ENCODE measurements around the gene SH3RF2. TPM values are rescaled to one million over a fixed set of nuclear protein-coding genes. Genes with fewer than 3 reads are reported as not detected.
A peak's percentile ranks its signal among the peaks of the same experiment; 100 is the strongest.

Gene SH3RF2
- total and polyA plus RNA-seq, 2 of the 13 experiments (the other 11 are each of a cell fraction or from before 2014, with no cell fraction given), result 2.6 to 3.7 TPM

DNA sequence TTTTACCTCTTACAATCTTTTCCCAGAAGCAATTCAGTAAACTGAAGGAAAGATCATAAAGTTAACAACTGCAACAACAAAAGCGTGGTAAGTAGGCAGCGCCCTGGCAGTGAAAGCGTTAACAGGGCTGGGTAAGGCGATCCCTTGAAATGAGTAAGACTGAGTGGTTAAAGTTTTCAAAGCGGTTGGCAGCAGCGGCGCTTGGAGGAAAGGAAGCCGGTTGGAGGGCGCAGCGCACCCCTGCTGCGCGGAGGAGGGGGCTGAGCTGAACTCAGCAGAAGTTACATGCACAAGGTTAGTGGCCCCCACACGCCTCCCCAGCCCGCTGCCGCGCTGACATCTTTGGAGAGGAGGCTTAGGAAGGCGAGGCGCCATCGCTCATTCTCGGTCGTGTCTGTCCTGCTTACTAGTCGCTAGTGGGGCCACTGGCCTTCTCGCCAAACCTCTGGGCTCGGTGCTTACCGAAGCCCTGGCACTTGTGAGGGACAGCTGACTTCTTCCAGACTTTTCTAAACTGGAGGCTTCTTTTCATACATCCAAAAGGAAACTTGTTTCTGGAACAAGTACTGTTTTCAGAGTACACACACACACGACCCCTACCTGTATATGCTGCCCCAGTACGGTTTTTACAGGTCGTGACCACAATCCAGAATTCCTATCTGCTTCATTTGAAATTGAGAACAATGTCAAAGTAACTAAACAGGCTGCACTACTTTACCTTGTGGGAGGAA lies at the start of gene SH3RF2 (continued):
- TF ChIP-seq ZNF460 (CRISPR knock-in tag; IDR thresholded peaks at IDR 0.05; ENCODE audit: borderline replicate concordance) (peak; percentile 36; the same call in 1 of the 2 replicates), HOXD1 (CRISPR knock-in tag; IDR thresholded peaks at IDR 0.05) (no peak), CEBPB (IDR thresholded peaks at IDR 0.05; ENCODE audit: borderline replicate concordance, low read depth, low read length) (no peak), ZNF30 (CRISPR knock-in tag; IDR thresholded peaks at IDR 0.05) (no peak), SRSF4 (IDR thresholded peaks at IDR 0.05; ENCODE audit: low read depth, low read length, poor library complexity, severe bottlenecking) (no peak), REL (CRISPR knock-in tag; conservative IDR thresholded peaks at IDR 0.05) (no peak), ZNF546 (CRISPR knock-in tag; conservative IDR thresholded peaks at IDR 0.05) (no peak), ZNF430 (CRISPR knock-in tag; IDR thresholded peaks at IDR 0.05) (no peak), NFKBIZ (CRISPR knock-in tag; IDR thresholded peaks at IDR 0.05) (no peak), ELF3 (CRISPR knock-in tag; IDR thresholded peaks at IDR 0.05) (0 out of 2 replicates have a peak, but pooled peaks have one; percentile 10), MYNN (CRISPR knock-in tag; IDR thresholded peaks at IDR 0.05; ENCODE audit: low read depth) (no peak), MTA1 (CRISPR knock-in tag; IDR thresholded peaks at IDR 0.05; ENCODE audit: borderline replicate concordance) (peak; percentile 94), EP300 (IDR thresholded peaks at IDR 0.05; ENCODE audit: low read depth in 2 of 2, low read length in 2 of 2) (no peak), EP300 (CRISPR knock-in tag; IDR thresholded peaks at IDR 0.05; ENCODE audit: borderline replicate concordance) (no peak; the same call in 1 of the 2 replicates), TCF7L2 (IDR thresholded peaks at IDR 0.05; ENCODE audit: low read depth, low read length) (no peak), SOX6 (IDR thresholded peaks at IDR 0.05) (no peak), SOX6 (CRISPR knock-in tag; IDR thresholded peaks at IDR 0.05) (peak; percentile 38; the same call in 1 of the 2 replicates), RFX3 (CRISPR knock-in tag; IDR thresholded peaks at IDR 0.05) (no peak), SMARCC2 (IDR thresholded peaks at IDR 0.05) (no peak), SALL2 (CRISPR knock-in tag; IDR thresholded peaks at IDR 0.05) (no peak), ZNF326 (CRISPR knock-in tag; IDR thresholded peaks at IDR 0.05; ENCODE audit: borderline replicate concordance) (no peak), KMT2B (CRISPR knock-in tag; IDR thresholded peaks at IDR 0.05) (peak; percentile 75), ZNF556 (CRISPR knock-in tag; IDR thresholded peaks at IDR 0.05; ENCODE audit: borderline replicate concordance) (peak; percentile 65; the same call in 1 of the 2 replicates), SP140L (CRISPR knock-in tag; IDR thresholded peaks at IDR 0.05; ENCODE audit: borderline replicate concordance) (no peak), ARNT2 (CRISPR knock-in tag; IDR thresholded peaks at IDR 0.05; ENCODE audit: low read depth) (peak; percentile 60; the same call in 1 of the 2 replicates), ZSCAN12 (CRISPR knock-in tag; IDR thresholded peaks at IDR 0.05) (no peak)
- TF ChIP-seq, protein P1, sequence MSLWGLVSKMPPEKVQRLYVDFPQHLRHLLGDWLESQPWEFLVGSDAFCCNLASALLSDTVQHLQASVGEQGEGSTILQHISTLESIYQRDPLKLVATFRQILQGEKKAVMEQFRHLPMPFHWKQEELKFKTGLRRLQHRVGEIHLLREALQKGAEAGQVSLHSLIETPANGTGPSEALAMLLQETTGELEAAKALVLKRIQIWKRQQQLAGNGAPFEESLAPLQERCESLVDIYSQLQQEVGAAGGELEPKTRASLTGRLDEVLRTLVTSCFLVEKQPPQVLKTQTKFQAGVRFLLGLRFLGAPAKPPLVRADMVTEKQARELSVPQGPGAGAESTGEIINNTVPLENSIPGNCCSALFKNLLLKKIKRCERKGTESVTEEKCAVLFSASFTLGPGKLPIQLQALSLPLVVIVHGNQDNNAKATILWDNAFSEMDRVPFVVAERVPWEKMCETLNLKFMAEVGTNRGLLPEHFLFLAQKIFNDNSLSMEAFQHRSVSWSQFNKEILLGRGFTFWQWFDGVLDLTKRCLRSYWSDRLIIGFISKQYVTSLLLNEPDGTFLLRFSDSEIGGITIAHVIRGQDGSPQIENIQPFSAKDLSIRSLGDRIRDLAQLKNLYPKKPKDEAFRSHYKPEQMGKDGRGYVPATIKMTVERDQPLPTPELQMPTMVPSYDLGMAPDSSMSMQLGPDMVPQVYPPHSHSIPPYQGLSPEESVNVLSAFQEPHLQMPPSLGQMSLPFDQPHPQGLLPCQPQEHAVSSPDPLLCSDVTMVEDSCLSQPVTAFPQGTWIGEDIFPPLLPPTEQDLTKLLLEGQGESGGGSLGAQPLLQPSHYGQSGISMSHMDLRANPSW (CRISPR knock-in tag; IDR thresholded peaks at IDR 0.05; ENCODE audit: borderline replicate concordance), result 0 out of 2 replicates have a peak, but pooled peaks have one; percentile 30
- TF ChIP-seq, protein P2, sequence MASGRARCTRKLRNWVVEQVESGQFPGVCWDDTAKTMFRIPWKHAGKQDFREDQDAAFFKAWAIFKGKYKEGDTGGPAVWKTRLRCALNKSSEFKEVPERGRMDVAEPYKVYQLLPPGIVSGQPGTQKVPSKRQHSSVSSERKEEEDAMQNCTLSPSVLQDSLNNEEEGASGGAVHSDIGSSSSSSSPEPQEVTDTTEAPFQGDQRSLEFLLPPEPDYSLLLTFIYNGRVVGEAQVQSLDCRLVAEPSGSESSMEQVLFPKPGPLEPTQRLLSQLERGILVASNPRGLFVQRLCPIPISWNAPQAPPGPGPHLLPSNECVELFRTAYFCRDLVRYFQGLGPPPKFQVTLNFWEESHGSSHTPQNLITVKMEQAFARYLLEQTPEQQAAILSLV (CRISPR knock-in tag; IDR thresholded peaks at IDR 0.05; ENCODE audit: borderline replicate concordance), result peak; percentile 51; the same call in 1 of the 2 replicates
